SU-DHL-6 (cell line): ENCODE measurements around the gene ENDOU.

Experiments
- H2AFZ ChIP-seq: fragments of 200-600 bp; sonication (generic); 2 replicates; pipeline ENCODE4 v1.6.1; 2014; ENCODE audit warnings: low read depth, mild to moderate bottlenecking, moderate library complexity, mixed read lengths, antibody characterized with exemption, low read length; ENCODE audit not compliant: severe bottlenecking
- H3F3A ChIP-seq: fragments of 200-600 bp; shearing (Covaris generic); 2 replicates; pipeline ENCODE4 v1.6.0; 2016; ENCODE audit warnings: antibody characterized with exemption, mild to moderate bottlenecking; ENCODE audit not compliant: insufficient read depth
- H3K27ac ChIP-seq: fragments of 200-600 bp; sonication (generic); 2 replicates; pipeline ENCODE4 v1.5.1; 2016; ENCODE audit warnings: low read depth, mild to moderate bottlenecking, low read length, moderate library complexity, mixed read lengths
- H3K27me3 ChIP-seq: fragments of 200-600 bp; sonication (generic), shearing (Covaris generic); 2 replicates; pipeline ENCODE4 v1.6.0; 2014; ENCODE audit warnings: mild to moderate bottlenecking, low read length
- H3K36me3 ChIP-seq: fragments of 200-600 bp; sonication (generic); 2 replicates; pipeline ENCODE4 v1.6.1; 2014; ENCODE audit warnings: mild to moderate bottlenecking, low read length, mixed read lengths
- H3K4me2 ChIP-seq: fragments of 300-600, 200-600 bp; shearing (Covaris generic), sonication (generic); 2 replicates; pipeline ENCODE4 v1.6.0; 2014; ENCODE audit warnings: low read length, low read depth, mild to moderate bottlenecking; ENCODE audit not compliant: poor library complexity, severe bottlenecking
- H3K4me3 ChIP-seq: fragments of 200-600 bp; sonication (generic); 2 replicates; pipeline ENCODE4 v1.5.1; 2014; ENCODE audit warnings: antibody characterized with exemption, low read length, mild to moderate bottlenecking, mixed read lengths; ENCODE audit not compliant: insufficient read depth, poor library complexity, severe bottlenecking
- H3K79me2 ChIP-seq: fragments of 200-600 bp; sonication (generic); 2 replicates; pipeline ENCODE4 v1.6.1; 2014; ENCODE audit warnings: mild to moderate bottlenecking, low read length, moderate library complexity; ENCODE audit not compliant: insufficient read depth
- H3K9ac ChIP-seq: fragments of 200-600 bp; sonication (generic); 2 replicates; pipeline ENCODE4 v1.7.0; 2014; ENCODE audit warnings: mild to moderate bottlenecking, low read length
- H3K9me2 ChIP-seq: fragments of 200-600 bp; sonication (generic); replicated peaks from 2 replicates; pipeline ENCODE4 v1.6.1; 2014; ENCODE audit warnings: low read length; ENCODE audit not compliant: insufficient read depth
- H3K9me3 ChIP-seq: fragments of 200-600 bp; sonication (generic); 2 replicates; pipeline ENCODE4 v1.6.1; 2014; ENCODE audit warnings: low read length, mixed read lengths; ENCODE audit not compliant: insufficient read depth
- H4K20me1 ChIP-seq: fragments of 200-600 bp; sonication (generic); 2 replicates; pipeline ENCODE4 v1.6.1; 2014; ENCODE audit warnings: low read depth, mild to moderate bottlenecking, antibody characterized with exemption, low read length, moderate library complexity, mixed read lengths
- EZH2phosphoT487 ChIP-seq: fragments of 200-600 bp; sonication (generic), shearing (Covaris generic); conservative IDR thresholded peaks from 2 replicates; pipeline ENCODE4 v1.6.1; 2018; ENCODE audit warnings: mild to moderate bottlenecking, antibody characterized with exemption, low read length, moderate library complexity, mixed read lengths
- TF ChIP-seq, protein P1 (sequence below): fragments of 200-600 bp; sonication (generic); IDR thresholded peaks from one replicate; pipeline ENCODE4 v1.5.1; 2017; ENCODE audit warnings: antibody characterized with exemption, mild to moderate bottlenecking, low read length, moderate library complexity; ENCODE audit not compliant: insufficient read depth, poor library complexity, severe bottlenecking

Gene ENDOU

GRCh38 chr12:47707355-47707754 lies 17.9 kb downstream of the ENDOU start:
- H4K20me1 ChIP-seq: no peaks in the 10 kb centered on the region
- TF ChIP-seq, protein P1, sequence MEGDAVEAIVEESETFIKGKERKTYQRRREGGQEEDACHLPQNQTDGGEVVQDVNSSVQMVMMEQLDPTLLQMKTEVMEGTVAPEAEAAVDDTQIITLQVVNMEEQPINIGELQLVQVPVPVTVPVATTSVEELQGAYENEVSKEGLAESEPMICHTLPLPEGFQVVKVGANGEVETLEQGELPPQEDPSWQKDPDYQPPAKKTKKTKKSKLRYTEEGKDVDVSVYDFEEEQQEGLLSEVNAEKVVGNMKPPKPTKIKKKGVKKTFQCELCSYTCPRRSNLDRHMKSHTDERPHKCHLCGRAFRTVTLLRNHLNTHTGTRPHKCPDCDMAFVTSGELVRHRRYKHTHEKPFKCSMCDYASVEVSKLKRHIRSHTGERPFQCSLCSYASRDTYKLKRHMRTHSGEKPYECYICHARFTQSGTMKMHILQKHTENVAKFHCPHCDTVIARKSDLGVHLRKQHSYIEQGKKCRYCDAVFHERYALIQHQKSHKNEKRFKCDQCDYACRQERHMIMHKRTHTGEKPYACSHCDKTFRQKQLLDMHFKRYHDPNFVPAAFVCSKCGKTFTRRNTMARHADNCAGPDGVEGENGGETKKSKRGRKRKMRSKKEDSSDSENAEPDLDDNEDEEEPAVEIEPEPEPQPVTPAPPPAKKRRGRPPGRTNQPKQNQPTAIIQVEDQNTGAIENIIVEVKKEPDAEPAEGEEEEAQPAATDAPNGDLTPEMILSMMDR: no peak
- no peak for TF ChIP-seq EZH2phosphoT487
- H2AFZ ChIP-seq: no peak overlapping the region
- peak overlapping the region; percentile 98 for H3K4me2 ChIP-seq
- peaks cover 35% of the 10 kb centered on the region for H3K79me2 ChIP-seq
- H3K9me3 ChIP-seq: no peaks in the 10 kb centered on the region
- no peaks in the 10 kb centered on the region; the same call in 1 of the 2 replicates for H3K36me3 ChIP-seq
- no peaks in the 10 kb centered on the region for H3K27me3 ChIP-seq
- H3K9ac ChIP-seq: no peak overlapping the region
- no peaks in the 10 kb centered on the region for H3K9me2 ChIP-seq
- H3K4me3 ChIP-seq: no peak overlapping the region
- peaks cover 12% of the 10 kb centered on the region for H3F3A ChIP-seq
- H3K27ac ChIP-seq: no peak overlapping the region

GRCh38 chr12:47705566-47706425 lies 19.5 kb downstream of the ENDOU start, which contains the start of gene RPAP3:
RPAP3 (minus strand) TSS chr12:47706030; CDS start chr12:47702840, 3,190 bp downstream.
- Histone ChIP-seq H3F3A (peaks cover 12% of the 10 kb centered on the region), H3K9me2 (no peaks in the 10 kb centered on the region), H3K4me3 (peak within 1 kb of the TSS; percentile 68), H3K4me2 (peak within 1 kb of the TSS; percentile 98), H3K79me2 (peaks cover 43% of the 10 kb centered on the region), H3K9ac (peak within 1 kb of the TSS; percentile 81), H3K9me3 (no peaks in the 10 kb centered on the region), H3K27ac (peak within 1 kb of the TSS; percentile 72), H3K27me3 (no peaks in the 10 kb centered on the region), H4K20me1 (no peaks in the 10 kb centered on the region), H3K36me3 (peaks cover 11% of the 10 kb centered on the region), H2AFZ (peak within 1 kb of the TSS; percentile 31)
- TF ChIP-seq, protein P1: peak; percentile 38
- TF ChIP-seq EZH2phosphoT487: no peak

- H3K79me2 ChIP-seq: peaks cover 45% of the 10 kb centered on the region
Observed at GRCh38 chr12:47705229-47705565, 20.1 kb downstream of the ENDOU start.

More at GRCh38 chr12:47705229-47705565, 20.1 kb downstream of the ENDOU start:
- TF ChIP-seq EZH2phosphoT487: no peak
- TF ChIP-seq, protein P1: no peak
- peak overlapping the region; percentile 98 for H3K4me2 ChIP-seq
- no peak overlapping the region for H2AFZ ChIP-seq
- H3K27ac ChIP-seq: no peak overlapping the region
- peaks cover 16% of the 10 kb centered on the region for H3K36me3 ChIP-seq
- peaks cover 12% of the 10 kb centered on the region for H3F3A ChIP-seq
- no peaks in the 10 kb centered on the region for H4K20me1 ChIP-seq
- peak overlapping the region; percentile 68 for H3K4me3 ChIP-seq
- H3K27me3 ChIP-seq: no peaks in the 10 kb centered on the region
- no peaks in the 10 kb centered on the region for H3K9me2 ChIP-seq
- H3K9ac ChIP-seq: peak overlapping the region; percentile 81
- no peaks in the 10 kb centered on the region for H3K9me3 ChIP-seq
